ENCODE results near the gene MAP4K2.

The MAP4K2 gene

DNA sequence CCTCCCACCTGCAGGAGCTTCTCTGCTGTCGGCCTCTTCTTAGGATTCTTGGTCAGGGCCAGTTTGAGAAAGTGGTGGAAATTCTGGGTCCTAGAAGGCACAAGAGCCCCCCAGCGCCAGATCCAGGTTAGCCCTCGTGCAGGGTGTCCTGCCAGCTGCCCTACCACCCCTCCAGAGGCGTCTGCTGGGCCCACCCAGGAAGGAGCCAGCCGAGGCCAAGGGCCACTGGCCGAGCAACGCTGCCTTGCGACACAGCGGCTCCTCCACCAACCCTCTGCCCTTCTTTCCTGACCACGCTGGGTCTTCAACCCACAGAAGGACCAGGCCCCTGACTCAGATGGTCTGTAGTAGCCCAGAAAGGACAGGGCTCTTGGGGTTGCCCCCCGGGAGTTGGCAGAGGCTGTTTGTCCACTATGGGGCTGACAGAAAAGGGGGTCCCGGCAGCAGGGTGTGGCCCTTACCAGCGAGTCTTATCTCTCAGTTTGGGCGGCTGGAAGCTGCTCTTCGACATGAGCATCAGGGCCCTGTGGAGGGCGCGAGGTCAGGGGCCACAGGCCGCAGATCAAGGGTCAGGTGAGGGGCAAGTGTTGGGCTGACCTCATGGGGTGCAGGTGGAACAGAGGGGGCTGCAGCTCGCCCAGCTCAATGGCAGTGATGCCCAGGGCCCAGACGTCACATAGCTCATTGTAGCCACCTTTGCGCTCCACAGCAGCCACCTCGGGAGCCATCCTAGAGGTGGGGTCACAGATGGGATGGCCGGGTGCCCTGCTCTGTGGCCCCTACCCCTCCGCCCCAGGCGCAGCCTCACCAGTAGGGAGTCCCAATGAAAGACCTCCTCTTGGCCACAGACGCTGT lies 2.5 kb downstream of the MAP4K2 start:
- H3K36me3 ChIP-seq (replicated peaks in 1 of 2; ENCODE audit: control insufficient read depth in 2 of 2, insufficient read depth in 2 of 2, low read length in 2 of 2), result peaks cover 17 to 19% of the 10 kb centered on the region in 2 donors
- H2BK5ac ChIP-seq (ENCODE audit: low read length), result no peak overlapping the region
- no peak overlapping the region for H2BK120ac ChIP-seq (ENCODE audit: low read depth, low read length)
- no peak overlapping the region for H4K91ac ChIP-seq (ENCODE audit: low read depth, low read length, poor library complexity)
- H3K27ac ChIP-seq (replicated peaks; ENCODE audit: low read length), result no peak overlapping the region
- H3K79me1 ChIP-seq (ENCODE audit: low read depth, low read length), result peaks cover 7% of the 10 kb centered on the region
- H3K27me3 ChIP-seq (ENCODE audit: control insufficient read depth in 3 of 3, insufficient read depth in 3 of 3, low read depth in 1 of 3, low read length in 3 of 3), result no peaks in the 10 kb centered on the region
- H3K23ac ChIP-seq (ENCODE audit: low read depth, low read length, poor library complexity), result peak overlapping the region; percentile 44
- no peak overlapping the region for H3K4me2 ChIP-seq (ENCODE audit: insufficient read depth, low read length, poor library complexity, severe bottlenecking)
- no peak overlapping the region for H2AFZ ChIP-seq (ENCODE audit: low read length)
- no peak overlapping the region for H3K14ac ChIP-seq (ENCODE audit: low read length)
- H3K4me3 ChIP-seq (ENCODE audit: low read length in 2 of 2), result no peak overlapping the region
- H2BK12ac ChIP-seq (ENCODE audit: low read length), result no peak overlapping the region
- H3K4ac ChIP-seq (ENCODE audit: low read length), result peak overlapping the region; percentile 53
- no CpG with 5 or more reads among the region's 26 CpGs for WGBS, 2 donors (ENCODE audit: extremely low coverage in 2 of 2, insufficient read length in 2 of 2, insufficient replicate concordance in 1 of 2)
- peak overlapping the region; percentile 84 for H2AK5ac ChIP-seq (ENCODE audit: low read depth, low read length)
- H3K9me3 ChIP-seq (replicated peaks in 1 of 2; ENCODE audit: control insufficient read depth in 2 of 2, insufficient read depth in 1 of 2, low read depth in 1 of 2, low read length in 2 of 2), result no peaks in the 10 kb centered on the region
- no peak overlapping the region for H4K8ac ChIP-seq (ENCODE audit: low read depth, low read length)
- H2BK15ac ChIP-seq (ENCODE audit: low read length), result no peak overlapping the region
- no peak overlapping the region for H3K9ac ChIP-seq (ENCODE audit: low read depth, low read length, poor library complexity)
- no peak for DNase-seq (ENCODE audit: low spot score)
- H3K18ac ChIP-seq (ENCODE audit: low read length), result no peak overlapping the region
- peaks cover 7 to 10% of the 10 kb centered on the region in 2 donors for H3K4me1 ChIP-seq (ENCODE audit: control insufficient read depth in 2 of 2, insufficient read depth in 1 of 2, low read depth in 1 of 2, low read length in 2 of 2)

DNA sequence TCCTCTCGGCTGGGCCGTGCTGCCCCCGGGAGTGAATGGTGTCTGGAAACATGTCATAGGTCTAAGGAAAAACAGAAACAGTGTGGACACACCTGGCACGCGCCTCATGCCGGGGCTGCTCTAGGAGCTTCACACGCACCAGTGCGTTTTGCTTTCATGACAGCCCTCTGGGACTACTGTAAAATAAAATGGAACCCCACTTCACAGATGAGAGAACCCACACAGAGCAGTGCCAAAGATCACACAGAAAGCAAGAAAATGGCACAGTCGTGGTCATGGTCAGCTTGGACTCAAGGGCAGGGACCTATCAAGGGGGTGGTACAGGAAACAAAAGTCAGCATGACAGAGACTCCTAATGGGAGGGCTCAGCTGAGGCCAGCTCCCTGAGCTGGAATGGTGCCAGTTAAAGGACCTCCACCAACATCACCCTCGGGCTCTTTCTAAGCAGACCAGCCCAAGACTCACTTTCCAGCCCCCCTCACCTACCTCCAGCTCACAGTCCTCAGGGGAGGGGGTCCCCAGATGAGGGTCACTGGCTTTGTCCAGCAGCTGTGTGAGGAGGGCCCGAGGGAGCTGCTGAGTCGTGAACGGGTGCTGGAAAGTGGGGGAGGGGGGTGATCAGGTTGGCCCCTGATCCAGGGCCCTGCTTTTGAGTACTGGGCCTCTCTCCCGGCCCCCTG lies 3.3 kb downstream of the MAP4K2 start:
- H2AFZ ChIP-seq (ENCODE audit: low read length), result no peak overlapping the region
- H3K4me3 ChIP-seq (ENCODE audit: low read length in 2 of 2), result no peak overlapping the region
- no peak overlapping the region for H2BK120ac ChIP-seq (ENCODE audit: low read depth, low read length)
- H4K91ac ChIP-seq (ENCODE audit: low read depth, low read length, poor library complexity), result no peak overlapping the region
- no peak overlapping the region for H2BK12ac ChIP-seq (ENCODE audit: low read length)
- DNase-seq (ENCODE audit: low spot score), result no peak
- H3K9me3 ChIP-seq (replicated peaks in 1 of 2; ENCODE audit: control insufficient read depth in 2 of 2, insufficient read depth in 1 of 2, low read depth in 1 of 2, low read length in 2 of 2), result no peaks in the 10 kb centered on the region
- no peak overlapping the region for H3K27ac ChIP-seq (replicated peaks; ENCODE audit: low read length)
- no CpG with 5 or more reads among the region's 14 CpGs for WGBS, 2 donors (ENCODE audit: extremely low coverage in 2 of 2, insufficient read length in 2 of 2, insufficient replicate concordance in 1 of 2)
- H3K4me1 ChIP-seq (ENCODE audit: control insufficient read depth in 2 of 2, insufficient read depth in 1 of 2, low read depth in 1 of 2, low read length in 2 of 2), result peaks cover 7 to 10% of the 10 kb centered on the region in 2 donors
- H2BK5ac ChIP-seq (ENCODE audit: low read length), result no peak overlapping the region
- peaks cover 9 to 11% of the 10 kb centered on the region in 2 donors for H3K36me3 ChIP-seq (replicated peaks in 1 of 2; ENCODE audit: control insufficient read depth in 2 of 2, insufficient read depth in 2 of 2, low read length in 2 of 2)
- no peak overlapping the region for H3K4ac ChIP-seq (ENCODE audit: low read length)
- no peak overlapping the region for H4K8ac ChIP-seq (ENCODE audit: low read depth, low read length)
- H3K14ac ChIP-seq (ENCODE audit: low read length), result no peak overlapping the region
- H3K23ac ChIP-seq (ENCODE audit: low read depth, low read length, poor library complexity), result no peak overlapping the region
- H3K79me1 ChIP-seq (ENCODE audit: low read depth, low read length), result peaks cover 4% of the 10 kb centered on the region
- H3K27me3 ChIP-seq (ENCODE audit: control insufficient read depth in 3 of 3, insufficient read depth in 3 of 3, low read depth in 1 of 3, low read length in 3 of 3), result no peaks in the 10 kb centered on the region
- no peak overlapping the region for H3K4me2 ChIP-seq (ENCODE audit: insufficient read depth, low read length, poor library complexity, severe bottlenecking)
- H2BK15ac ChIP-seq (ENCODE audit: low read length), result no peak overlapping the region
- no peak overlapping the region for H3K9ac ChIP-seq (ENCODE audit: low read depth, low read length, poor library complexity)
- H3K18ac ChIP-seq (ENCODE audit: low read length), result no peak overlapping the region
- peak overlapping the region; percentile 19 for H2AK5ac ChIP-seq (ENCODE audit: low read depth, low read length)

DNA sequence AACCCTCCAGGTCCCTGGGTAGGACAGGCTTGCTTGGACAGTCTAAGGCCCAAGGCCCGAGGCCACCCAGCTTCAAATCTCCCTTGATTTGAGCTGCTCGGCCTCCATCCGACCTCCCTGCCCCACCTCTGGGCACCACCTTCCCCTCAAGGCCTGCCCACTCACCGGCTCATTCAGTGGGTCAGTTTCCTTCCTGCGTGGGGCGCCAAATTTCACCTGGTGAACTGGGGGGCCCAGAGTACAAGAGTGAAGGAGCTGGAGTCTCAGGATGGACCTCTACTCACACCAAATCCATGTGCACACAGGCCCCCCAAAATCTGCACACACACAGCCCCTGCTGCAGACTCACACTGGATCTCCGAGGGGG lies 3.8 kb downstream of the MAP4K2 start:
- Histone ChIP-seq H2BK12ac (ENCODE audit: low read length) (no peak overlapping the region), H4K8ac (ENCODE audit: low read depth, low read length) (no peak overlapping the region)

More for the DNA sequence above, 3.8 kb downstream of the MAP4K2 start:
- H3K4me1 ChIP-seq (ENCODE audit: control insufficient read depth in 2 of 2, insufficient read depth in 1 of 2, low read depth in 1 of 2, low read length in 2 of 2), result peaks cover 7 to 10% of the 10 kb centered on the region in 2 donors
- no peak overlapping the region for H2BK5ac ChIP-seq (ENCODE audit: low read length)
- no peak overlapping the region for H3K4me3 ChIP-seq (ENCODE audit: low read length in 2 of 2)
- no peak overlapping the region for H4K91ac ChIP-seq (ENCODE audit: low read depth, low read length, poor library complexity)
- no peak overlapping the region for H3K9ac ChIP-seq (ENCODE audit: low read depth, low read length, poor library complexity)
- no peak overlapping the region for H2AFZ ChIP-seq (ENCODE audit: low read length)
- H3K36me3 ChIP-seq (replicated peaks in 1 of 2; ENCODE audit: control insufficient read depth in 2 of 2, insufficient read depth in 2 of 2, low read length in 2 of 2), result peaks cover 5 to 9% of the 10 kb centered on the region in 2 donors
- no peak overlapping the region for H2BK120ac ChIP-seq (ENCODE audit: low read depth, low read length)
- H3K14ac ChIP-seq (ENCODE audit: low read length), result no peak overlapping the region
- H2BK15ac ChIP-seq (ENCODE audit: low read length), result no peak overlapping the region
- WGBS, 2 donors (ENCODE audit: extremely low coverage in 2 of 2, insufficient read length in 2 of 2, insufficient replicate concordance in 1 of 2), result no CpG with 5 or more reads among the region's 7 CpGs
- H3K27me3 ChIP-seq (ENCODE audit: control insufficient read depth in 3 of 3, insufficient read depth in 3 of 3, low read depth in 1 of 3, low read length in 3 of 3), result no peaks in the 10 kb centered on the region
- no peak overlapping the region for H3K4me2 ChIP-seq (ENCODE audit: insufficient read depth, low read length, poor library complexity, severe bottlenecking)
- H2AK5ac ChIP-seq (ENCODE audit: low read depth, low read length), result no peak overlapping the region
- H3K23ac ChIP-seq (ENCODE audit: low read depth, low read length, poor library complexity), result no peak overlapping the region
- H3K4ac ChIP-seq (ENCODE audit: low read length), result no peak overlapping the region
- DNase-seq (ENCODE audit: low spot score), result no peak
- no peak overlapping the region for H3K27ac ChIP-seq (replicated peaks; ENCODE audit: low read length)
- peaks cover 4% of the 10 kb centered on the region for H3K79me1 ChIP-seq (ENCODE audit: low read depth, low read length)
- no peak overlapping the region for H3K18ac ChIP-seq (ENCODE audit: low read length)
- H3K9me3 ChIP-seq (replicated peaks in 1 of 2; ENCODE audit: control insufficient read depth in 2 of 2, insufficient read depth in 1 of 2, low read depth in 1 of 2, low read length in 2 of 2), result no peaks in the 10 kb centered on the region

Measured in neuronal stem cell (in vitro differentiated cells).